HG03571 (cell line): ENCODE data around the gene DCST2.

Experiments used
- ATAC-seq: cut with Tn5 transposase; IDR thresholded peaks from one replicate; pipeline ENCODE4 v1.9.1; 2021; ENCODE audit not compliant: unreplicated experiment

Gene DCST2

GRCh38 chr1:155050560-155051341 lies 17.2 kb upstream of the DCST2 start, which contains the start of gene ADAM15:
Gene ADAM15 (plus strand): TSS chr1:155051316. CDS start chr1:155051387, 71 bp downstream.
- peak; percentile 57 for ATAC-seq

GRCh38 chr1:155049651-155050559 lies 16.3 kb upstream of the DCST2 start:
- no peak for ATAC-seq

- ATAC-seq = no peak
Observed at GRCh38 chr1:155048449-155049334, 15.1 kb upstream of the DCST2 start.

DNA sequence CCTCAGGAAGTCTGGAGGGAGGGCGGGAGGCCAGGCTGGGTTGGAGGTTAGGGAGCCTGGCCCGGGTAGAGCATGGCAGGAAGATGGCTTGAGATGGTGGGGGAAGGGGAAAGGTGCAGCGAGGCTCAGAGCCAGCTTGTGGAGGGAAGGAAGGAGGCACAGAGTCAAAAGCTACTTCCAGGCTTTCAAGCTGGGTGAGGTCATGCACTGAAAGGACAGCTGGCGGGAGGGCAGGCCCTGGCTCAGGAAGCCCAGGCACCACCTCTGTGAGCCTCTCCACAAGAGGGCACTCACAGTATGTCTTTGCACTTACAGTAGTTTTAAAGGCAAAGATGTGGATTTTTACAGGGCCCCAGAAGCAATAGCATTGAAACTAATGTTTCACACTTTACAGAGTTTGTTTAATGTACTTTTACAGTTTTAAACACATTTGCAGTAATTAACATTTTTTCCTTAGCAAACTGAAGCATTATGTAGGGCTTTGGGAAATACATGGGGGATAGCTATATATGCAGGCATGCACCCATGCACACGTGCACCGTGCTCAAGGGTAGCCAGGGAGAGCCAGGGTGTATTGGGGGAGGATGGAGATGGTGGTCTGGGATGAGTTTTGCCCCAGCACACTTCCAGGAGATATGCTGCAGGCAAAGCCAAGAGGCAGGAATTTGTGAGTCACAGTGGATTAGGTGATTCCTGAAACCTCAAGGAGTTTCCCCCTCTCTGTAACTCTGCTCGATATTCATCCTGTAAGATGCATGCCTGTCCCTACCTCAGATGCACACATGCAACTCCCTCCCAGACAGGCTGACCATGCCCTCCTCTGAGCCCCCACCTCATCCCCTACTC lies 11.5 kb upstream of the DCST2 start:
- ATAC-seq = no peak

- no peak for ATAC-seq
Observed at GRCh38 chr1:155044365-155044764, 10.8 kb upstream of the DCST2 start.

DNA sequence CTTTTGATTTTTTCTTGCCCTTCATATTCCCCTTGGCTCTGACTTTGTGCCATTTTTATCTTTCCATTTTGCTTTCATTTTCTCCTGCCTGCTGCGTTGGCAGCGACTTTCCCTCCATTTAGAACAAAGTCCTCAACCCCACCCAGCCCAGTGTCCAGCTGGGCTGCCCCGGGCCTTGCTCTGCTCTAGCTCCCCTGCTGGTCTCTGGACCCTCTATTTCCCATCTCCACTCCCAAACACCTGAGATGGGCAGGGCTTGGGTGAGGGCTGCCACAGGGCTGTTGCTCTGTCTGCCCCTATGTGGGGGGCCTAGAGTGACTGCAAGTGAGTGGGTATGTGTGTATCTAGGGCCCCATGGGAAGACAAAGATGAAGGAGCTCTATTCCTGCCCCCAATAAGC lies 10.2 kb upstream of the DCST2 start:
- ATAC-seq = no peak

GRCh38 chr1:155043301-155043702 lies 9.7 kb upstream of the DCST2 start:
- no peak for ATAC-seq

DNA sequence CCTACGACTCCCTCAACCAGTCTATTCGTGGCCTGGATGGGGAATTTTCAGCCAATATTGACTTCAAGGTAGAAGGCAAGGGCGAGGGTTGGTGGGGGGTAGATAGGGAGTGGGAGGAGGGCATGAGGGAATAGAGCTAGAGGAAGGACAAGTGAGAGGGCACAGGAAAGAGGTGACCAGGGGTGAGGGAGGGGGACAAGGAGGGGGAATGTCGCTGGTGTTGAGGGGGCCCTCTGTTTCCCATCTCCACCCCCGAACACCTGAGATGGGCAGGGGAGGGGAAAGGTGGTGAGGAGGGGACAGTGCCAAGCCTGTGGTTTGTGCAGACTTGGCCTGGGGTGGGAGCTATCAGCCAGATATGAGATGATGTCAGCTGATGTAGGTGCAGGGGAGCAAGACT lies 9.2 kb upstream of the DCST2 start:
- no peak for ATAC-seq

- ATAC-seq = no peak
Observed at GRCh38 chr1:155040358-155041093, 6.9 kb upstream of the DCST2 start.

GRCh38 chr1:155039308-155039669 lies 5.7 kb upstream of the DCST2 start:
- ATAC-seq = no peak

DNA sequence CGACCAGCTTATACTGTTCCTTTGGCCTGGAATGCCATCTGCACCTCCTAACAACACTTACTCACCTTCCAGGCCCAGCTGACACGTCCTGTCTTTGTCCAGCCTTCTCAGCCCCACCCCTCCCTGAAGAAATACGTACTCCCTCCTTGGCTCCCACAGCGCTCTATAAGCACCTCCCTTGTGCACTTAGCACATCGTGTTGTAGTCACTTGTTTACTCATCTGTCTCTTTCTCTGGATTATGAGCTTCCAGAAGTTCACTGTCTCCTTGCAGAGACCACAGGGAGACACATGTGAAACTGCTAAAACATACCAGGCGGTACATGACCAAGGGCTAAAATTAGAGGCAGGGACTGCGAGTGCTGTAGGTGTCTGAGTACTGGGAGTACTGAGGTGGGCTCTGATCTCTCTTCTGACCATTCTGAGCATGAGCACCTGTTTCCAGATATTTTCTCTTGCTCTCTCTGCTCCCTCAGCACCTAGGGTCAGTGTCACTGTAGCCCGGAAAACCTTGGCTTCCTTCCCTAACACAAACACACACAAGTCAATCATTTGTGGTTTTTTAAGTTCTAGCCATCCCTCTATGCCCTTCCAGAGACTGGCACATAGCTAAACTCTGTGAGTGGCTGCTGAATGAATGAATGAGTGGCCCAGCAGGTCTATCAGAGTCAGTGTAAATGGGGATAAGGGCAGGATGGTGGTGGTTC lies 5.2 kb upstream of the DCST2 start:
- ATAC-seq = no peak

DNA sequence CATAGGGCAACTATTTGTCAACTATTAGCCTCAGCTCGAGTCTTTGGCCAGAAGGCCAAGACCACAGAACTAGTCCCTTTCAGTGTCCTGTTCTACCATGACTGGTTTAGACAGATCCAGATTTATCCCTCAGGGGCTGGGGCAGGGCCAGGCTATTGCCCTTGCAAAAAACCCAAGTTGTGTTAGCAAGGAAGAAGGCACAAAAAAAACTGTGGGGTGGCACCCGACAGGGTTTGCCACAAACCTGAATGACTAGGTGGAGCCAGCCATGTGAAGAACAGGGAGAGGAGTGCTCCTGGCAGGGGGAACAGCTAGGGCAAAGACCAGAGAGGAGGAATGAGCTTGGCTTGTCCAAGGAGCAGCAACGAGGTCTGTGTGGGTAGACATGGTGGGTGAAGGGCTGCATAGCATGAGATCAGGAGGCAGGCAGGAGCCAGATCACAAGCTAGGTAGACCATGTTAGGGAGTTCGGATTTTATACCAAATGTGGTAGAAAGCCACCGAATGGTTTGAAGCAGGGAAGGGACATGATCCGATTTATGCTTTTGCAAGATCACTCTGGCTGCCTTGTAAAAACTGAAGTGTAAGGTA lies 4.4 kb upstream of the DCST2 start:
- no peak for ATAC-seq

DNA sequence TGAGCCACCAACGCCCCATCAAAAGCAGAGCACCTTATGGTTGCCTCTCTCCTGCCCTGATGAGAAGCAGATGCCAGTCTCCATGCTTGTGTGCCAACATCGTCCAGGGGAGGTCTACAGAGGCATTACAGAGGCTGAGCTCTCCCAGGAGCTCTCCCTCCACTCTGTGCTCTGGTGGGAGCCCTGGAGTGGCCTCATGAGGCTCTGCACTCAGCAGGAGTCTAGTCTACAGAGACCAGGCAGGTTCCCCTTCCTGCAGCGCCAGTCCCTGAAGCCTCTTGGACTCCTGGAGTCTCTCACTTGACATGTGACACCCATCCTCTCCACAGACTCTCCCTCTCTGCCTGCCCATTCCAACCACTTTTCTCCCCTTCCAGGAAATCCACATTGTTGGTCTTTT lies 3.5 kb upstream of the DCST2 start:
- no peak for ATAC-seq

GRCh38 chr1:155035936-155036335 lies 2.4 kb upstream of the DCST2 start:
- no peak for ATAC-seq

GRCh38 chr1:155034318-155035208 lies 982 bp upstream of the DCST2 start:
- ATAC-seq = no peak

GRCh38 chr1:155032886-155033285 lies 695 bp downstream of the DCST2 start:
- ATAC-seq = no peak

DNA sequence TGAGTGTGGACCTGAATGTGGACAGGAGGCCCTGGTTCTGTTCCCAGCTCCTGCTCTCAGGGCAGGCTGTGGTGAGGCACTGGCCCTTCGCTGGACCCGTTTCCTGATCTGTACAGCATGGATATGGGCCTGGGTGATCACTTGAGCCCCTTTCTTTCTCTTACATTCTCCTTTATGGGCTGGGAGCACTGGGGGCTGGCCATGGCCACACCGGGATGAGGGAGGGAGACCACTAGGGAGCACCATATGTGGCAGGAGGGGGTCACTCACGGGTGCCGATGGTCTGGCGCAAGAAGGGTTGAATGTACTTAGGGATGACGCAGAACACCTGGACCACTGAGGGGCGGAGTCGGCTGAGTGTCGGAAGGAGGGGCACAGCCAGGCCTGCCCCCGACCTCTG lies 2.7 kb downstream of the DCST2 start:
- no peak for ATAC-seq
